Measurements from ENCODE around the gene TRIP10.

Gene TRIP10, protein sequence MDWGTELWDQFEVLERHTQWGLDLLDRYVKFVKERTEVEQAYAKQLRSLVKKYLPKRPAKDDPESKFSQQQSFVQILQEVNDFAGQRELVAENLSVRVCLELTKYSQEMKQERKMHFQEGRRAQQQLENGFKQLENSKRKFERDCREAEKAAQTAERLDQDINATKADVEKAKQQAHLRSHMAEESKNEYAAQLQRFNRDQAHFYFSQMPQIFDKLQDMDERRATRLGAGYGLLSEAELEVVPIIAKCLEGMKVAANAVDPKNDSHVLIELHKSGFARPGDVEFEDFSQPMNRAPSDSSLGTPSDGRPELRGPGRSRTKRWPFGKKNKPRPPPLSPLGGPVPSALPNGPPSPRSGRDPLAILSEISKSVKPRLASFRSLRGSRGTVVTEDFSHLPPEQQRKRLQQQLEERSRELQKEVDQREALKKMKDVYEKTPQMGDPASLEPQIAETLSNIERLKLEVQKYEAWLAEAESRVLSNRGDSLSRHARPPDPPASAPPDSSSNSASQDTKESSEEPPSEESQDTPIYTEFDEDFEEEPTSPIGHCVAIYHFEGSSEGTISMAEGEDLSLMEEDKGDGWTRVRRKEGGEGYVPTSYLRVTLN

DNA sequence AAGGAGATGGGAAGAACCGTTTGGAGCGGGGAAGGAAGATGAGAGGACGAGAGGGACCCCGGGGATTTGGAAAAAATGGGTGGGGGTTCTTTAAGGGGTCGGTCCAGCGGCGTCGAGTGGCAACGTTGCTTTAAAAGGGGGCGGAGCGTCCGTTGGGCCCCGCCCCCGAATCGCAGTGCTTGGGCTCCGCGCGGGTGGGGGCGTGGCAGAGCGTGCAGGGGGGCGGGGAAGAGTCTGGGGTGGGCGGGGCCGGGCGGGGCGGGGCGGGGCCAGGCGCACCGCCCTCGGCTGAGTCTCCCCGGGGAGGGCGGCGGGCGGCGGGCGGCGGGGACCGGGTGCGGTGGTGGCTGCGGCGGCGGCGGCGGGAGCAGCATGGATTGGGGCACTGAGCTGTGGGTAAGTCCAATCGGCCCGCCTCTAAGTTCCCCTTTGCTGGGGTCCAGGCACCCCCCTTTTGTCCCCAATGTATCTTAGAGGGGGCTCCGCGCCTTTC is at the start of gene TRIP10:
Gene TRIP10 (plus strand): TSS at position 291 of the 493 bp plus-strand sequence. CDS start 82 bp downstream, at position 373.
- peak; percentile 98 for DNase-seq (ENCODE audit: low spot score)
- TF ChIP-seq, protein P1, sequence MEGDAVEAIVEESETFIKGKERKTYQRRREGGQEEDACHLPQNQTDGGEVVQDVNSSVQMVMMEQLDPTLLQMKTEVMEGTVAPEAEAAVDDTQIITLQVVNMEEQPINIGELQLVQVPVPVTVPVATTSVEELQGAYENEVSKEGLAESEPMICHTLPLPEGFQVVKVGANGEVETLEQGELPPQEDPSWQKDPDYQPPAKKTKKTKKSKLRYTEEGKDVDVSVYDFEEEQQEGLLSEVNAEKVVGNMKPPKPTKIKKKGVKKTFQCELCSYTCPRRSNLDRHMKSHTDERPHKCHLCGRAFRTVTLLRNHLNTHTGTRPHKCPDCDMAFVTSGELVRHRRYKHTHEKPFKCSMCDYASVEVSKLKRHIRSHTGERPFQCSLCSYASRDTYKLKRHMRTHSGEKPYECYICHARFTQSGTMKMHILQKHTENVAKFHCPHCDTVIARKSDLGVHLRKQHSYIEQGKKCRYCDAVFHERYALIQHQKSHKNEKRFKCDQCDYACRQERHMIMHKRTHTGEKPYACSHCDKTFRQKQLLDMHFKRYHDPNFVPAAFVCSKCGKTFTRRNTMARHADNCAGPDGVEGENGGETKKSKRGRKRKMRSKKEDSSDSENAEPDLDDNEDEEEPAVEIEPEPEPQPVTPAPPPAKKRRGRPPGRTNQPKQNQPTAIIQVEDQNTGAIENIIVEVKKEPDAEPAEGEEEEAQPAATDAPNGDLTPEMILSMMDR (IDR thresholded peaks at IDR 0.05; ENCODE audit: extremely low read depth, insufficient read depth, missing control alignments): no peak
- in situ Hi-C loops (cut with MboI; ENCODE audit: low pct_unique_long_range_greater_than_20kb, low sequenced_read_pairs, unreplicated experiment): loop anchor here (10.0 kb wide), 1 partner anchor 215 kb away; no protein-coding TSS in a partner anchor

- TF ChIP-seq, protein P1 (IDR thresholded peaks at IDR 0.05; ENCODE audit: extremely low read depth, insufficient read depth, missing control alignments): no peak
- no peak for DNase-seq (ENCODE audit: low spot score)
- in situ Hi-C loops (cut with MboI; ENCODE audit: low pct_unique_long_range_greater_than_20kb, low sequenced_read_pairs, unreplicated experiment): no loop called here
Measured at GRCh38 chr19:6690160-6690885, 49.2 kb upstream of the TRIP10 start.

DNA sequence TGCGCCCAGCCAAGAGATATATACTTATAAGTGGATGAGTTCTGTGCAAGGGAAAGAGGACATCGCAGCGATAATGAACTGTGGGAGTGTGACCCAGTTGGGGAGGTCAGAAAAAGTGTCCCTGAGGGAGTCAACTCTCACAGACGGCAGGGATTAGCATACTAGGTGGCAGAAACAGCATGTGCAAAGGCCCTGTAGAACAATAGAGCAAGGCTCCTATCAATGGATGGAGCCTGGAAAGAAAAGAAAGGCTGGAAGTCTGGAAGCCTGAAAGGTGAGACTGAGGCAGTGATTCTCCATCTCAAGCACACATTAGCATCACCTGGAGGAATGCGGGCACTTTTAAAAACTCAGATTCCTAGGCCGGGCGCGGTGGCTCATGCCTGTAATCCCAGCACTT is 48.1 kb upstream of the TRIP10 start:
- no peak for DNase-seq (ENCODE audit: low spot score)
- TF ChIP-seq, protein P1 (IDR thresholded peaks at IDR 0.05; ENCODE audit: extremely low read depth, insufficient read depth, missing control alignments): no peak
- in situ Hi-C loops (cut with MboI; ENCODE audit: low pct_unique_long_range_greater_than_20kb, low sequenced_read_pairs, unreplicated experiment): no loop called here

DNA sequence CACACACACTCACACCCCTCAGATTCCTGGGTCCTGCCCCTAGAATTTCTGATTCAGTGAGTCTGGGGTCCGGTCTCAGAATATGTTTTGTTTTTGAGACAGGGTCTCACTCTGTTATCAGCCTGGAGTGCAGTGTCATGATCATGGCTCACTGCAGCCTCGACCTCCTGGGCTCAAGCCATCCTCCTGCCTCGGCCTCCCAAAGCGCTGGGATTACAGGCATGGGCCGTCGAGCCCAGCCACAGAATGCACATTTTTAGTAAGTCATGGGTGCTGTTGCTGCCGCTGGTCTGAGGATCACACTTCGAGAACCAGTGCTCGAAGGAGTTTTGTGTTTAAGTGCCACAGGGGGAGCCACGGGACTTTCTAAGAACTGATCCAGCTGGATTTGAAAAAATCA is 47.5 kb upstream of the TRIP10 start:
- TF ChIP-seq, protein P1 (IDR thresholded peaks at IDR 0.05; ENCODE audit: extremely low read depth, insufficient read depth, missing control alignments): no peak
- no peak for DNase-seq (ENCODE audit: low spot score)
- in situ Hi-C loops (cut with MboI; ENCODE audit: low pct_unique_long_range_greater_than_20kb, low sequenced_read_pairs, unreplicated experiment): no loop called here

DNA sequence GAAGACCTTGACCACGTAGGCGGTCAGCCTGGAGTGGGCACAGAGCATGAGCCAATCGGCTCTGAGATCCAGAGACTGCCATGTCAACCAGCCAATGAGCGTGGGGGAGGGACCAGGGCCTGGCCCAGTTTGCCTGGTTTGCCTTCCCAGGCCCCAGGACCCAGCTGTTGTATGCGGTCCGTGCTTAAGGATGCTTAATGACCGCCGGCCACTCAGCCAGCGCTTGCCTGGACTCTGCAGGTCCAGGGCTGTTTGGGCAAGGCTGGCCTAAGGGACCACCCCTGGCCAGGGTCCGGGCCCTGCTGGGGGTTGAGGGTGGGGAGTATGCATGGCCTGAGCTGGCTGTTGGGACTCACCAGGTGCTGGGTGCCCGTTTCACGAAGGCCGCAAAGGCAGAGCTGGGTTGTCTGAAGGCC is 46.4 kb upstream of the TRIP10 start:
- TF ChIP-seq, protein P1 (IDR thresholded peaks at IDR 0.05; ENCODE audit: extremely low read depth, insufficient read depth, missing control alignments): no peak
- DNase-seq (ENCODE audit: low spot score): no peak
- in situ Hi-C loops (cut with MboI; ENCODE audit: low pct_unique_long_range_greater_than_20kb, low sequenced_read_pairs, unreplicated experiment): no loop called here

- in situ Hi-C loops (cut with MboI; ENCODE audit: low pct_unique_long_range_greater_than_20kb, low sequenced_read_pairs, unreplicated experiment): no loop called here
- TF ChIP-seq, protein P1 (IDR thresholded peaks at IDR 0.05; ENCODE audit: extremely low read depth, insufficient read depth, missing control alignments): no peak
- DNase-seq (ENCODE audit: low spot score): no peak
Measured at GRCh38 chr19:6693681-6694080, 45.8 kb upstream of the TRIP10 start.
